ENCODE measurements around the gene LINGO4.
"Not testable (repeated sequence)": the region's sequence is repeated elsewhere in the genome, so short reads cannot be mapped to it uniquely, and the experiment has no call there.

Gene LINGO4

GRCh38 chr1:151779852-151780251 is 25.4 kb downstream of the LINGO4 start:
- TF ChIP-seq CTCF (IDR thresholded peaks at IDR 0.05; ENCODE audit: low read depth, low read length), result no peak
- DNase-seq (ENCODE audit: low read depth in 2 of 2), result no peak
- H3K4me3 ChIP-seq (replicated peaks in 1 of 2; ENCODE audit: low read depth in 2 of 2, low read length in 2 of 2), result no peak overlapping the region

- TF ChIP-seq CTCF (IDR thresholded peaks at IDR 0.05; ENCODE audit: low read depth, low read length), result no peak
- DNase-seq (ENCODE audit: low read depth in 2 of 2), result no peak
- H3K4me3 ChIP-seq (replicated peaks in 1 of 2; ENCODE audit: low read depth in 2 of 2, low read length in 2 of 2), result no peak overlapping the region
These were observed 27.9 kb downstream of the LINGO4 start for GRCh38 chr1:151777317-151777716.

GRCh38 chr1:151776665-151777062 is 28.6 kb downstream of the LINGO4 start:
- TF ChIP-seq CTCF (IDR thresholded peaks at IDR 0.05; ENCODE audit: low read depth, low read length), result no peak
- no peak overlapping the region for H3K4me3 ChIP-seq (replicated peaks in 1 of 2; ENCODE audit: low read depth in 2 of 2, low read length in 2 of 2)
- no peak for DNase-seq (ENCODE audit: low read depth in 2 of 2)

- no peak for TF ChIP-seq CTCF (IDR thresholded peaks at IDR 0.05; ENCODE audit: low read depth, low read length)
- DNase-seq (ENCODE audit: low read depth in 2 of 2), result no peak
- no peak overlapping the region for H3K4me3 ChIP-seq (replicated peaks in 1 of 2; ENCODE audit: low read depth in 2 of 2, low read length in 2 of 2)
These were observed 29.1 kb downstream of the LINGO4 start for GRCh38 chr1:151775894-151776664.

GRCh38 chr1:151774256-151774922 is 30.8 kb downstream of the LINGO4 start:
- no peak overlapping the region for H3K4me3 ChIP-seq (replicated peaks in 1 of 2; ENCODE audit: low read depth in 2 of 2, low read length in 2 of 2)
- DNase-seq (ENCODE audit: low read depth in 2 of 2), result no peak
- no peak for TF ChIP-seq CTCF (IDR thresholded peaks at IDR 0.05; ENCODE audit: low read depth, low read length)

- no peak for TF ChIP-seq CTCF (IDR thresholded peaks at IDR 0.05; ENCODE audit: low read depth, low read length)
- DNase-seq (ENCODE audit: low read depth in 2 of 2), result peak; percentile 5 to 75
- H3K4me3 ChIP-seq (replicated peaks in 1 of 2; ENCODE audit: low read depth in 2 of 2, low read length in 2 of 2), result no peak overlapping the region
These were observed 31.5 kb downstream of the LINGO4 start for GRCh38 chr1:151773702-151774101.

GRCh38 chr1:151769270-151769669 is 35.9 kb downstream of the LINGO4 start:
- not testable (repeated sequence) for H3K4me3 ChIP-seq (replicated peaks in 1 of 2; ENCODE audit: low read depth in 2 of 2, low read length in 2 of 2); DNase-seq (ENCODE audit: low read depth in 2 of 2)

- not testable (repeated sequence) for H3K4me3 ChIP-seq (replicated peaks in 1 of 2; ENCODE audit: low read depth in 2 of 2, low read length in 2 of 2); DNase-seq (ENCODE audit: low read depth in 2 of 2)
These were observed 36.7 kb downstream of the LINGO4 start for GRCh38 chr1:151768351-151769066.

All from cardiac fibroblast (primary cell).